Measurements from ENCODE around the gene KCTD10. TPM values are rescaled to one million over a fixed set of nuclear protein-coding genes. Genes with fewer than 3 reads are reported as not detected.

The KCTD10 gene
- total and polyA plus RNA-seq, 10 of the 15 experiments (the other 5 are each of a cell fraction or from before 2014, with no cell fraction given) = 5.6 to 52.0 (median 34.2) TPM

DNA sequence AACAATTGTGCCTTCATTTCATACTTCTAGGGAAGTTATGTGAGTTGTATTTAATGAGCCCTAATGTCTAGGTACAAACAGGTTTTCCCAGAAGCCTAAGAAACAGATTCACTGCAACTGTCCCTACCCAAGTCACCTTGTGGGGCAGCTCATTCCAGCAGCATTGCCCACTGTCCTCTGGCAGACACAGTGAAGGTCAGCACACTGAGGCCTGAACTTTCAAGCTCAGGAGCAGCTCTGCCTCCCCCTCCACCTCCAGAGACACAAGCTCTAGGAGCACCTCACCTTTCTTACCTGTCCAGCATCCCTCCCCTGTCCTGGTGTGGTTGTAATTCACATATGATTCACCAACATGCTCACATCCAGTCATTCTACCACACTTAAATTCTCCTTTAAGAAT is 16.0 kb upstream of the KCTD10 start:
- no peak overlapping the region for H3K9ac ChIP-seq (ENCODE audit: control insufficient read depth, insufficient read depth, low read length)
- TF ChIP-seq ZBED1 (IDR thresholded peaks at IDR 0.05; ENCODE audit: borderline replicate concordance) (no peak), POLR2A (IDR thresholded peaks at IDR 0.05; ENCODE audit: low read depth, low read length) (no peak), NR2C2 (IDR thresholded peaks at IDR 0.05; ENCODE audit: borderline replicate concordance, control insufficient read depth, insufficient read length, low read depth) (no peak), HDAC6 (IDR thresholded peaks at IDR 0.05; ENCODE audit: unreplicated experiment) (no peak), ZZZ3 (IDR thresholded peaks at IDR 0.05; ENCODE audit: control insufficient read depth, insufficient read length, low read depth) (no peak), RAD51 (IDR thresholded peaks at IDR 0.05) (no peak), JUND (IDR thresholded peaks at IDR 0.05; ENCODE audit: low read depth, low read length) (no peak), ETV6 (conservative IDR thresholded peaks at IDR 0.05 in 1 of 2, IDR thresholded peaks at IDR 0.05 in 1 of 2; ENCODE audit: borderline replicate concordance in 1 of 2, low read depth in 1 of 2) (no peak), POU2F2 (IDR thresholded peaks at IDR 0.05; ENCODE audit: borderline replicate concordance, low read depth, low read length) (no peak), EZH2 (IDR thresholded peaks at IDR 0.05; ENCODE audit: borderline replicate concordance, control insufficient read depth, low read depth, low read length) (no peak), SMAD1 (IDR thresholded peaks at IDR 0.05; ENCODE audit: low read depth, partially characterized antibody) (no peak), CHD4 (IDR thresholded peaks at IDR 0.05) (no peak), FOXK2 (IDR thresholded peaks at IDR 0.05) (no peak)
- TF ChIP-seq, protein P1, sequence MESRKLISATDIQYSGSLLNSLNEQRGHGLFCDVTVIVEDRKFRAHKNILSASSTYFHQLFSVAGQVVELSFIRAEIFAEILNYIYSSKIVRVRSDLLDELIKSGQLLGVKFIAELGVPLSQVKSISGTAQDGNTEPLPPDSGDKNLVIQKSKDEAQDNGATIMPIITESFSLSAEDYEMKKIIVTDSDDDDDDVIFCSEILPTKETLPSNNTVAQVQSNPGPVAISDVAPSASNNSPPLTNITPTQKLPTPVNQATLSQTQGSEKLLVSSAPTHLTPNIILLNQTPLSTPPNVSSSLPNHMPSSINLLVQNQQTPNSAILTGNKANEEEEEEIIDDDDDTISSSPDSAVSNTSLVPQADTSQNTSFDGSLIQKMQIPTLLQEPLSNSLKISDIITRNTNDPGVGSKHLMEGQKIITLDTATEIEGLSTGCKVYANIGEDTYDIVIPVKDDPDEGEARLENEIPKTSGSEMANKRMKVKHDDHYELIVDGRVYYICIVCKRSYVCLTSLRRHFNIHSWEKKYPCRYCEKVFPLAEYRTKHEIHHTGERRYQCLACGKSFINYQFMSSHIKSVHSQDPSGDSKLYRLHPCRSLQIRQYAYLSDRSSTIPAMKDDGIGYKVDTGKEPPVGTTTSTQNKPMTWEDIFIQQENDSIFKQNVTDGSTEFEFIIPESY (IDR thresholded peaks at IDR 0.05) = no peak
- TF ChIP-seq, protein P2, sequence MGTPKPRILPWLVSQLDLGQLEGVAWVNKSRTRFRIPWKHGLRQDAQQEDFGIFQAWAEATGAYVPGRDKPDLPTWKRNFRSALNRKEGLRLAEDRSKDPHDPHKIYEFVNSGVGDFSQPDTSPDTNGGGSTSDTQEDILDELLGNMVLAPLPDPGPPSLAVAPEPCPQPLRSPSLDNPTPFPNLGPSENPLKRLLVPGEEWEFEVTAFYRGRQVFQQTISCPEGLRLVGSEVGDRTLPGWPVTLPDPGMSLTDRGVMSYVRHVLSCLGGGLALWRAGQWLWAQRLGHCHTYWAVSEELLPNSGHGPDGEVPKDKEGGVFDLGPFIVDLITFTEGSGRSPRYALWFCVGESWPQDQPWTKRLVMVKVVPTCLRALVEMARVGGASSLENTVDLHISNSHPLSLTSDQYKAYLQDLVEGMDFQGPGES (IDR thresholded peaks at IDR 0.05) = no peak
- H3K9me3 ChIP-seq (replicated peaks; ENCODE audit: control insufficient read depth, insufficient read depth, low read length) = no peaks in the 10 kb centered on the region
- SMC1A ChIA-PET (ENCODE audit: uncharacterized antibody, unreplicated experiment) = no interaction called here
- CTCF ChIA-PET = interaction anchor here (0.9 to 1.0 kb wide), 2 partner anchors 60 to 313 kb away, joined by 4 read pairs; no protein-coding TSS in a partner anchor
- in situ Hi-C loops (cut with MboI) = no loop called here
- FAIRE-seq (no peak), DNase-seq (ENCODE audit: low read depth, low spot score) (no peak), ATAC-seq (no peak)
- H3K79me2 ChIP-seq (ENCODE audit: control insufficient read depth, insufficient read depth, low read length) = no peaks in the 10 kb centered on the region
- no peak overlapping the region for H3K4me3 ChIP-seq
- no TSS peak for BruUV-seq (replicated peaks)
- intact Hi-C loops (cut with micrococcal nuclease; ENCODE audit: unreplicated experiment) = no loop called here
- no peaks in the 10 kb centered on the region for H3K27me3 ChIP-seq (replicated peaks in 1 of 2; ENCODE audit: control insufficient read depth in 2 of 2, insufficient read depth in 2 of 2, low read length in 1 of 2)
- H3K36me3 ChIP-seq (ENCODE audit: control insufficient read depth in 2 of 2, insufficient read depth in 2 of 2, low read length in 1 of 2) = peaks cover 0 to 13% of the 10 kb centered on the region in 2 experiments
- H3K4me2 ChIP-seq (ENCODE audit: control insufficient read depth, insufficient read depth) = no peak overlapping the region
- no peaks in the 10 kb centered on the region for H3K4me1 ChIP-seq (ENCODE audit: control insufficient read depth, insufficient read depth, low read length)
- RAD21 ChIA-PET (ENCODE audit: unreplicated experiment) = no interaction called here
- no peaks in the 10 kb centered on the region for H4K20me1 ChIP-seq (ENCODE audit: control insufficient read depth, insufficient read depth)
- H2AFZ ChIP-seq (ENCODE audit: control insufficient read depth, low read depth, low read length) = no peak overlapping the region
- POLR2A ChIA-PET = interaction anchor here (1.5 kb wide), 1 partner anchor 10 kb away, joined by 3 read pairs; no protein-coding TSS in a partner anchor
- H3K27ac ChIP-seq (ENCODE audit: control insufficient read depth, insufficient read depth) = no peak overlapping the region
